H9 (cell line): ENCODE results near the gene SPATA6. TPM values are rescaled to one million over a fixed set of nuclear protein-coding genes. Genes with fewer than 3 reads are reported as not detected.

Experiments
- DNase-seq: peaks from one replicate; pipeline ENCODE4 v3.0.0-alpha.2; 2017
- H2AFZ ChIP-seq: one replicate; pipeline ENCODE4 v1.6.1; 2013; ENCODE audit warnings: mild to moderate bottlenecking, low read length, control low read depth, moderate library complexity
- H2AK5ac ChIP-seq: 2 replicates; pipeline ENCODE4 v1.6.1; 2013; ENCODE audit warnings: low read length, control low read depth, mixed read lengths; ENCODE audit not compliant: insufficient read length
- H2BK120ac ChIP-seq: one replicate; pipeline ENCODE4 v1.6.1; 2013; ENCODE audit warnings: low read depth, mild to moderate bottlenecking, low read length, control low read depth, inconsistent platforms; ENCODE audit not compliant: poor library complexity, severe bottlenecking
- H2BK12ac ChIP-seq: 2 replicates; pipeline ENCODE4 v1.6.1; 2013; ENCODE audit warnings: low read length, control low read depth, mixed read lengths, low read depth; ENCODE audit not compliant: insufficient read length
- H2BK15ac ChIP-seq: 2 replicates; pipeline ENCODE4 v1.6.1; 2013; ENCODE audit warnings: low read depth, low read length, control low read depth
- H2BK20ac ChIP-seq: one replicate; pipeline ENCODE4 v1.6.1; 2013; ENCODE audit warnings: low read depth, mild to moderate bottlenecking, low read length, control low read depth, inconsistent platforms; ENCODE audit not compliant: poor library complexity, severe bottlenecking
- H2BK5ac ChIP-seq: 2 replicates; pipeline ENCODE4 v1.6.1; 2013; ENCODE audit warnings: low read length, control low read depth, mixed read lengths; ENCODE audit not compliant: insufficient read length
- H3K14ac ChIP-seq: 2 replicates; pipeline ENCODE4 v1.6.1; 2013; ENCODE audit warnings: low read length, control low read depth; ENCODE audit not compliant: insufficient read depth
- H3K18ac ChIP-seq: 2 replicates; pipeline ENCODE4 v1.6.1; 2013; ENCODE audit warnings: low read depth, mild to moderate bottlenecking, mixed read lengths, low read length, control low read depth; ENCODE audit not compliant: insufficient read length
- H3K23ac ChIP-seq: 2 replicates; pipeline ENCODE4 v1.6.1; 2013; ENCODE audit warnings: low read length, control low read depth, mixed read lengths, low read depth; ENCODE audit not compliant: insufficient read length
- H3K23me2 ChIP-seq: 2 replicates; pipeline ENCODE4 v1.6.1; 2013; ENCODE audit warnings: low read depth, mild to moderate bottlenecking, mixed read lengths, low read length, control low read depth; ENCODE audit not compliant: insufficient read length, poor library complexity, severe bottlenecking
- H3K27ac ChIP-seq: 2 replicates; pipeline ENCODE4 v1.5.1; 2013; ENCODE audit warnings: low read length, control low read depth, mixed read lengths, low read depth; ENCODE audit not compliant: insufficient read length
- H3K27me3 ChIP-seq: 2 replicates; pipeline ENCODE4 v1.6.1; 2013; ENCODE audit warnings: low read length, control low read depth, inconsistent platforms; ENCODE audit not compliant: insufficient read depth
- H3K4ac ChIP-seq: 2 replicates; pipeline ENCODE4 v1.6.1; 2013; ENCODE audit warnings: low read depth, mild to moderate bottlenecking, control low read depth, inconsistent platforms, low read length, moderate library complexity
- H3K4me1 ChIP-seq: 2 replicates; pipeline ENCODE4 v1.6.1; 2013; ENCODE audit warnings: low read length, control low read depth, inconsistent platforms; ENCODE audit not compliant: insufficient read depth
- H3K4me2 ChIP-seq: 2 replicates; pipeline ENCODE4 v1.6.1; 2013; ENCODE audit warnings: low read length, control low read depth, mixed read lengths; ENCODE audit not compliant: insufficient read length, insufficient read depth
- H3K56ac ChIP-seq: 2 replicates; pipeline ENCODE4 v1.6.1; 2013; ENCODE audit warnings: low read depth, mild to moderate bottlenecking, mixed read lengths, low read length, control low read depth; ENCODE audit not compliant: insufficient read length
- H3K79me1 ChIP-seq: 2 replicates; pipeline ENCODE4 v1.6.1; 2013; ENCODE audit warnings: low read depth, mild to moderate bottlenecking, moderate library complexity, low read length, control low read depth, inconsistent platforms; ENCODE audit not compliant: insufficient read depth, poor library complexity, severe bottlenecking
- H3K79me2 ChIP-seq: 2 replicates; pipeline ENCODE4 v1.6.1; 2013; ENCODE audit warnings: low read length, control low read depth, inconsistent platforms; ENCODE audit not compliant: insufficient read depth
- H3K9ac ChIP-seq: 2 replicates; pipeline ENCODE4 v1.6.1; 2013; ENCODE audit warnings: low read length, control low read depth, mixed read lengths; ENCODE audit not compliant: insufficient read length; ENCODE audit errors: extremely low read depth
- H3K9me3 ChIP-seq: one replicate; pipeline ENCODE4 v1.6.1; 2013; ENCODE audit warnings: low read depth, low read length, inconsistent platforms; ENCODE audit not compliant: control insufficient read depth
- H3T11ph ChIP-seq: one replicate; pipeline ENCODE4 v1.6.1; 2013; ENCODE audit warnings: mild to moderate bottlenecking, low read length, control low read depth, inconsistent platforms
- H4K20me1 ChIP-seq: one replicate; pipeline ENCODE4 v1.6.1; 2013; ENCODE audit not compliant: control insufficient read depth, insufficient read length, insufficient read depth
- H4K5ac ChIP-seq: 2 replicates; pipeline ENCODE4 v1.6.1; 2013; ENCODE audit warnings: low read depth, mild to moderate bottlenecking, mixed read lengths, low read length, control low read depth; ENCODE audit not compliant: insufficient read length
- H4K8ac ChIP-seq: replicated peaks from 2 replicates; pipeline ENCODE4 v1.6.1; 2013; ENCODE audit warnings: low read length, control low read depth, mixed read lengths, low read depth; ENCODE audit not compliant: insufficient read length
- H4K91ac ChIP-seq: 2 replicates; pipeline ENCODE4 v1.6.1; 2013; ENCODE audit warnings: low read depth, mild to moderate bottlenecking, moderate library complexity, mixed read lengths, low read length, control low read depth; ENCODE audit not compliant: insufficient read length
- H3K27ac Mint-ChIP-seq, 3 experiments: 2 replicates in 2 of 3; 3 replicates in 1 of 3; pipeline ENCODE4 v1.8.0; 2020 to 2021; ENCODE audit warnings: mixed read lengths in 3 of 3, mild to moderate bottlenecking in 1 of 3, moderate library complexity in 1 of 3
- H3K27me3 Mint-ChIP-seq: 2 replicates; pipeline ENCODE4 v1.8.0; 2021; ENCODE audit warnings: low read depth, mild to moderate bottlenecking, moderate library complexity, mixed read lengths
- H3K36me3 Mint-ChIP-seq, 3 experiments: 2 replicates in 2 of 3; 3 replicates in 1 of 3; pipeline ENCODE4 v1.8.0; 2020 to 2021; ENCODE audit warnings: low read depth in 3 of 3, mixed read lengths in 3 of 3; ENCODE audit not compliant: insufficient read depth in 1 of 3
- H3K4me1 Mint-ChIP-seq, 2 experiments: 2 replicates each; pipeline ENCODE4 v1.8.0; 2020; ENCODE audit warnings: mixed read lengths in 2 of 2
- H3K4me3 Mint-ChIP-seq, 2 experiments: 2 replicates in 1 of 2; 3 replicates in 1 of 2; pipeline ENCODE4 v1.8.0; 2020 to 2021; ENCODE audit warnings: mild to moderate bottlenecking in 2 of 2, mixed read lengths in 2 of 2, moderate library complexity in 1 of 2
- H3K9me3 Mint-ChIP-seq, 2 experiments: 2 replicates in 1 of 2; 3 replicates in 1 of 2; pipeline ENCODE4 v1.8.0; 2020; ENCODE audit warnings: mild to moderate bottlenecking in 2 of 2, mixed read lengths in 2 of 2, moderate library complexity in 1 of 2
- WGBS: extraction: QIAGEN DNeasy Blood & Tissue Kit; methylation state at CpG from one replicate; pipeline ENCODE4 v1.1.7; 2013; ENCODE audit warnings: missing lambda C conversion rate, low lambda C conversion rate, mixed read lengths; ENCODE audit not compliant: insufficient read length; ENCODE audit errors: extremely low coverage; 5-methylcytosine and 5-hydroxymethylcytosine counted together
- total RNA-seq: library from RNA; stranded (reverse); gene quantifications from 2 replicates; pipeline ENCODE4 v1.2.1, GENCODE V29; 2021
- TF ChIP-seq, protein P1 (sequence below): fragments of 200-600 bp; sonication (generic); conservative IDR thresholded peaks from 3 replicates; pipeline ENCODE4 v1.8.0; 2021; ENCODE audit warnings: antibody characterized with exemption, mild to moderate bottlenecking

Gene SPATA6
- total RNA-seq, 1 experiment from 2014 or later = 8.0 TPM

DNA sequence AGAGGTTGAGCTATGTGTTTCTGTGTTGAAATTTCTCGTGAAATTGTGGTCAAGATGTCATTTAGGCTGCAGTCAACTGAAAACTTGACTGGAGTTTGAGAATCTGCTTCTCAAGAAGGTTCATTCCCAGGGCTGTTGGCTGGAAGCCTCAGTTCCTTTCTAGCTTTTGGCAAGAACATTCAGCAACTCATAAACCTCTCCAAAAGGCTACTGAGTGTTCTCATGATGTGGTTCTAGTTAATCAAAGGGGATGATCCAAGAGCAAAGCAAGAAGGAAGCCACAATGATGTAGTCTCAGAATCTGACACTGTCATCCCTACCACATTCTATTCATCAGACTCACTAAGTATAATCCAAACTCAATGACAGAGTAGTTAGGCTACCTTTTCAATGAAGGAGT is 66.6 kb downstream of the SPATA6 start:
- H3K27me3 ChIP-seq = no peaks in the 10 kb centered on the region

More for the DNA sequence above, 66.6 kb downstream of the SPATA6 start:
- Histone ChIP-seq H3K9ac (no peak overlapping the region), H2AFZ (no peak overlapping the region), H3T11ph (no peak overlapping the region), H4K5ac (no peak overlapping the region), H2BK120ac (no peak overlapping the region), H4K20me1 (no peaks in the 10 kb centered on the region), H3K23ac (no peak overlapping the region), H2BK12ac (no peak overlapping the region), H3K56ac (no peak overlapping the region), H3K14ac (no peak overlapping the region), H3K9me3 (no peaks in the 10 kb centered on the region), H2AK5ac (no peak overlapping the region), H3K23me2 (no peaks in the 10 kb centered on the region), H2BK15ac (no peak overlapping the region), H2BK20ac (no peak overlapping the region), H3K79me1 (no peaks in the 10 kb centered on the region), H3K79me2 (no peaks in the 10 kb centered on the region), H3K4me1 (no peaks in the 10 kb centered on the region), H3K27ac (no peak overlapping the region), H3K4ac (no peak overlapping the region), H4K8ac (no peak overlapping the region), H2BK5ac (no peak overlapping the region), H3K4me2 (no peak overlapping the region), H3K18ac (no peak overlapping the region), H4K91ac (no peak overlapping the region)
- Mint-ChIP-seq H3K36me3 (peaks cover 0 to 11% (median 10%) of the 10 kb centered on the region in 3 experiments; a peak in 2 of 7 replicates), H3K4me3 (no peak overlapping the region), H3K4me1 (peaks cover 0 to 7% of the 10 kb centered on the region in 2 experiments; a peak in 1 of 4 replicates), H3K9me3 (peaks cover 0 to 4% of the 10 kb centered on the region in 2 experiments; a peak in 1 of 5 replicates), H3K27ac (no peak overlapping the region), H3K27me3 (no peaks in the 10 kb centered on the region; the same call in 1 of the 2 replicates)
- TF ChIP-seq, protein P1, sequence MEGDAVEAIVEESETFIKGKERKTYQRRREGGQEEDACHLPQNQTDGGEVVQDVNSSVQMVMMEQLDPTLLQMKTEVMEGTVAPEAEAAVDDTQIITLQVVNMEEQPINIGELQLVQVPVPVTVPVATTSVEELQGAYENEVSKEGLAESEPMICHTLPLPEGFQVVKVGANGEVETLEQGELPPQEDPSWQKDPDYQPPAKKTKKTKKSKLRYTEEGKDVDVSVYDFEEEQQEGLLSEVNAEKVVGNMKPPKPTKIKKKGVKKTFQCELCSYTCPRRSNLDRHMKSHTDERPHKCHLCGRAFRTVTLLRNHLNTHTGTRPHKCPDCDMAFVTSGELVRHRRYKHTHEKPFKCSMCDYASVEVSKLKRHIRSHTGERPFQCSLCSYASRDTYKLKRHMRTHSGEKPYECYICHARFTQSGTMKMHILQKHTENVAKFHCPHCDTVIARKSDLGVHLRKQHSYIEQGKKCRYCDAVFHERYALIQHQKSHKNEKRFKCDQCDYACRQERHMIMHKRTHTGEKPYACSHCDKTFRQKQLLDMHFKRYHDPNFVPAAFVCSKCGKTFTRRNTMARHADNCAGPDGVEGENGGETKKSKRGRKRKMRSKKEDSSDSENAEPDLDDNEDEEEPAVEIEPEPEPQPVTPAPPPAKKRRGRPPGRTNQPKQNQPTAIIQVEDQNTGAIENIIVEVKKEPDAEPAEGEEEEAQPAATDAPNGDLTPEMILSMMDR = no peak
- no CpG with 5 or more reads among the region's 1 CpG for WGBS
- DNase-seq = no peak
